Activated naive CD4-positive, alpha-beta T cell treated with anti-CD3 and anti-CD28 coated beads, Interleukin-2, amount 50 U/mL, for 16 hours (primary cell): ENCODE results near the gene PHOX2B.
"Not testable (repeated sequence)": the region's sequence is repeated elsewhere in the genome, so short reads cannot be mapped to it uniquely, and the experiment has no call there.

Source experiments
- DNase-seq: peaks from one replicate; pipeline ENCODE4 v3.0.0-alpha.2; 2020

PHOX2B gene

DNA sequence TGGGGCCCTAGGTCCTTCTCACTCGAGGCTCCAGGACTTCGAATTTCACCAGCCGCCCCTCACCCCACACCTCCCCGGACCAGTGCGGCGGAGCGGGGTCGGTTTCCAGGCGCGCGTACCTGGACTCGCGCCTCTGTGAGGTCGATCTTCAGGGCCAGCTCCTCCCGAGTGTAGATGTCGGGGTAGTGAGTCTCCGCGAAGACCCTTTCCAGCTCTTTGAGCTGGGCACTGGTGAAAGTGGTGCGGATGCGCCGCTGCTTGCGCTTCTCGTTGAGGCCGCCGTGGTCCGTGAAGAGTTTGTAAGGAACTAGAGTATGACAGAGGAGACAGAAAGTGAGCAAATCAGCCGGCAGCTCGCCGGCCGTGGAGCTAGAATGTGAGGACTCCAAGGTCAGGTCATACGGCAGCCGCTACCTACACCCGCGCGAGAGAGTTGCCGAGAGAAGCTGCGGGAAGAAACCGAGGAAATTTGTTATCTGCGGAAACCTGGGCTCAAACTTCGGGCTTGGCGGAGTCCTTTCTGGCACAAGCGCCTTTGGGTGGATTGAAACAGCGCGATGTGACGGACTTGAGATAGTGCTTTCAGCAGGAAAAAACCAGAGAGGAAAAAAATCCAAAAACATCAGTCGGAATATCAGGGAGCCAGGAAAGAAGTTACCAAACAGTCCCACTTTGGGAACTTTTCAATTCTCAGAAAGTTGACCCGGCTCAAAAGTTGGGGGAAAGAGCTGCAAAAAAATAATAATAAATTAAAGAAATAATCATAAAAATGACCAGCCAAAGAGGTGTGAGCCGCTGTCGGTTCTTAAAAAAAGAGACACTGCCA, 1.1 kb downstream of the PHOX2B start:
- no peak for DNase-seq

DNA sequence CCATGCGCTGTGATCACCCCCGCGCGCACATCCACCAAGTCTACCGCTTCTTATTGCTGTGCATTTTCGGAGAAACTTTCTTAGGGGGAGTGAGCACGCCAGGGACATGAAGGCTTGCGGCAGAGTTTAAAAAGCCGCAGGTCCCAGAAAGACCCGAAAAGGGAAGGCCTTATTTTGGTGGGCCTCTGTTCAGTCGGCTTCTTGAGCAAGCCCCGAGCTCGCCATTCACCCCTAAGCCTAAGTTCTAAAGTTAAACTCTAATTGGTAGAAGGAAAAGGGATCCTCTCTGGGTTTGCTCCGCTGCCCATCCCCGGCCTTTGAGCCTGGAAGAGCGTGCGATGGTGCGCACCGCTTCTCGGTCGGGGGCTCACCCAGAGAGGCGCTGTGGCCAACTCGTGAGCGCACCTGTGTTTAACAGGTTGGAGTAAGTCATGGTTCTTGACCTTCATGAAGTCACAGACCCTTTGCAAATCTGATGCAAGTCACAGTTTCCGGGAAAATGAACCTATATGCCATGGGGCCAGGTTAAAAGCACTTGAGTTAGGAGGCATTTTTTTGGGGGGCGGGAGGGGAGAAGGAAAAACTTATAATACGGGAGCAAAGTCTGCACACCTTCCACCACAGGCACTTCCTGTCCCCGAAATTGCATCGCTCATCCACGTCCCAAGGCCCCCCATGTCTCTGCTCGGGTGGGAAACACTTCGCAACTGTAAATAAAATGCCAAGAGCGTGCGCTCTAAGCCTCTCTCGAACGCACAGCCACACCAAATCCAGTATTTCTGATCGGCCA, 1.9 kb downstream of the PHOX2B start:
- no peak for DNase-seq

DNA sequence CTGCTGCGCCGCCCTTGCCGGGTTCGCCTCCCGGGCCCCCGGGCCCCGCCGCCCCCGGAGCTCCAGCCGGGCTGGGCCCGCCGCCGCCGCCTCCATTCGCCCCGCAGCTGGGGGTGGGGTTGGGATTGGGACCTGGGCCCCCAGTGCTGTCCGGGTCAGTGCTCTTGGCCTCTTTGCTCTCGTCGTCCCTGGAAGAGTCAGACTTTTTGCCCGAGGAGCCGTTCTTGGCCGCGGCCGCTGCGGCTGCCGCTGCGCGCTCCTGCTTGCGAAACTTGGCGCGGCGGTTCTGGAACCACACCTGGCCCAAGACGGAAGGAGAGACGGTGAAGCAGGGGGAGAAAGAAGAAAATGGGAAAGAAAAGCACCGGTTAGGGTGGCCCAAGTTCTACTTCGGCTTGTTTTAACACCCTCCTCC, 2.5 kb downstream of the PHOX2B start:
- no peak for DNase-seq

DNA sequence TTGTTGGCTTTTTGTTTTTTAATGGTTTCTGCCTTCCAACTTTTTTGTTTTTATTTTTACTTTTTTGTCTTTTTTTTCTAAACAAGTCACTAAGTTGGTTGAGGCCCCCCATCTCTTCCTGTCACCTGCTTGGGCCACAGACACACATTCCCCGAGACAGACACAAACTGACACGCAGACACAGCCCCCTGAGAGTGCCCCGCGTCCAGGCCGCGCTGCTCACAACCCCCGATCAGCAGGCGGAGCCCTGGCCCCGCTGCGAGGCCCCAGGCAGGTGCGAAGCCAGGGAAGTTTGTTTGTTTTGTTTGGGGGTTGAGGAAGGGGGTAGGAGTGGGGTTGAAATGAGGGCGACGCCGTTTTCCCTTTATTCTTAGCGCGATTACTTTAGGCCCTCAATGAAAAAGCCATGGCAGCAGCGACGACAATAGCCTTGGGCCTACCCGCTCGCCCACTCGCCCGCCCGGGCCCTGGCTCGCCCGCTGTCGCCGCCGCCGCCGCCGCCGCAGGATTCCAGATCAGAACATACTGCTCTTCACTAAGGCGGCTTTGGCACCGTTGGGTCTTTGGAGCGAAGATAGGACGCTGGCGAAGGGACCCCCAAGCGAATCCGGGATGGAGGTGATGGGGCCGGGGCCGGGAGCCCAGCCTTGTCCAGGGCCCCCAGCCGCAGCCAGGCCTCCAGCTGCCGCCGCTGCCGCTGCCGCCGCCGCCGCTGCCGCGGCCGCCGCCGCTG, 3.1 kb downstream of the PHOX2B start:
- DNase-seq = no peak

DNA sequence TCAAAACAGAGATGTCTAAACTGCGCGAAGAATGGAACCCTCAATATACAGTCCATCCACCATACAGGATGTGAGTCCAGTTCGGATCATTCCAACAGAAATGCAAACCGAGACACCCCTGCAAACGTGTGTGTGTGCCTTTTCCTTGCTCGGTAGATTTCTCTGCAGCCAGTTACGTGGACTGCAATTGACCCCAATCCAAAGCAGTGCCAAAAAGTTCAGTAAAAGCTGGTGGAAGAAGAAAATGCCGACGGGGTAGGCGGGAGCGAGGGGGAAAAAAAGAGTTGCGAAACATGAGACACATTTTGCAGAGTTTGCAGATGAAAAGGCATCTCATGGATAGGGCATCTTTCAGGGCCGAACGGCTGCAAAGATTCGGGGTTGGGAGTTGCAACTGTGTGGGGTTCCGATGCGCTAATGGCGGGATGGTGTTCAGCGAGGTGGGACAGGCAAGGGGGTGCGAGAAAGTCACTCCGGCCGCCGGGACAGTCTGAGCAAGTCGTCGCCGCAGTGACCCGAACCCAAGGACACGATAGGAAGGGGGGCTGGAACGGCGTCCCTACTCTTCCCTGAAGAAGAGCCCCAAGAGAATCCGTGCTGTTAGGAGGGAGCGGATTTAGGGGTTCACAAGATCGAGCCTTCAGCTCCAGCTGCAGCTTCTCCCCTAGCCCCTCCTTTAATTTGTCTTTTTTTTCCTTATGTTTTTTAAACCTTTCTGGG, 3.8 kb downstream of the PHOX2B start:
- DNase-seq = no peak

DNA sequence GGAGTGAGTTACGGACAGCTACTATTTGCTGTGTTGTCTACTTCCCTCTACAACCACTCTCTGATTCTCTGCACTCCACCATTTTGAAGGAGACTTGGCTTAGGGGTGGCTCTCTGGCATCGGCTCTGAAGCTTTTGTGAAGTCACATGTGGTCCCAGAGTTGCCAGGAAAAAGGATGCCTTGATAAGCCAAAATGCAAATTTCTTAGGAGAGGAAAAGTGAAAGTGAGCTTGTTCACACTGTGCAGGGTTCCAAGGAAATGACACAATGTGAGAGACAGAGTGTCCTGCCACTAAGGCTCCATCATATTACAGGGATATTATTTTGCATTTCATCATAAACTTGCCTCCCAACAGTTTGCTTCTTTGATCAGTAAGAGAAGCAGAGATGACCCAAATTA, 7.2 kb downstream of the PHOX2B start:
- no peak for DNase-seq

DNA sequence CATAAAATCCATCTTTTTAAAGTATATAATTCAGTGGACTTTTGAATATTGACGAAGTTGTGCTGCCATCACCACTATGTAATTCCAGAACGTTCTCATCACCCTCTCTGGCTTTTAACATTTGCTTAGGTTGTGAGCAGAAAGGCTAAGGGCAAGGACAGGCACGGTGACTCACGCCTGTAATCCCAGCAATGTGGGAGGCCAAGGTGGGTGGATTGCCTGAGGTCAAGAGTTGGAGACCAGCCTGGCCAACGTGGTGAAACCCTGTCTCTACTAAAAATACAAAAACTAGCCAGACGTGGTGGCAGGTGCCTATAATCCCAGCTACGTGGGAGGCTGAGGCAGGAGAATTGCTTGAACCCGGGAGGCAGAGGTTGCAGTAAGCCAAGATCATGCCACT, 11.0 kb downstream of the PHOX2B start:
- not testable (repeated sequence) for DNase-seq

DNA sequence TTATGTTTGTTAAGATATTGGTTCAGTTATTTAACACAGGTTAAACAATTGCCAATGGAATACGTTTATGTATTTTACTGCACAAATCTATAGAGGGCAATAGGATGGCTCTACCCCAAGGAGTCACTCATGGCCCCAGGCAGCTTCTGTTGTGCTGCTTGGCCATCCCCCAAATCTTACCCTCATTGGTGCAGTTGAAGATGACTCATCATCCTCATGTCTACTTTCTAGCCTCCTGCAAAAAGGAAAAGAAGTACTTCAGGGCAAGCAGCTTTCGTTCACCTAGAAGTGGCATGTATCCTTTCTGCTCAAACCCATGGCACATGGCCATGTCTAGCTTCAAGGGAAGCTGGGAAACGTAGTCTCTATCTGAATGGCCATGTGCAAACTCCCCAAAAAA, 14.2 kb downstream of the PHOX2B start:
- DNase-seq = no peak

DNA sequence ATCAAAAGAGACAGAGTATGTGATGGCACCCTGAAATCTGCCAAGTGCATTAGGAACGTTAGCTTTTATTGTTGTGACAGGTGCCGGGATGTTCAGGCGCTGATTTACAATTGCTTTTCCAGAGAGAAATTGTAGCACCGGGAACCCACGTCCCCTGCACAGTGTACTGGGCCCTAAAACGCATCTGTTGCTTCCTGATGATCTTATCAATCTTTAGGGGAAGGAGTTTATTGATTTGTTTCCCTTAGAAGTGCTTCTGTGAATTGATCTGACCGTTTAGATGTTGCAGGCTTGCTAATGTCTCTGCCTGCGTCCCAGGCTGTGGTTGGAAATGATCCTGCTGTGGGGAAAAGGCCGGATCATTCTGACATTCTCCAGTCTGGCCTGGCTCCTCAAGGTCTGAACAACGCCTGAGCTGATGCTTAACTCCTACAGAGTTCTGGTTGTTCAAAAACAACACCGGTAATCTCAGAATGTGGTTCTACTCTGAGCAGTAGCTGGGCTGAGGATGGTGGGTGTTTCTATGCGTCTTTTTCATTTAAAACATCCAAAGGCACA, 16.9 kb downstream of the PHOX2B start:
- no peak for DNase-seq

DNA sequence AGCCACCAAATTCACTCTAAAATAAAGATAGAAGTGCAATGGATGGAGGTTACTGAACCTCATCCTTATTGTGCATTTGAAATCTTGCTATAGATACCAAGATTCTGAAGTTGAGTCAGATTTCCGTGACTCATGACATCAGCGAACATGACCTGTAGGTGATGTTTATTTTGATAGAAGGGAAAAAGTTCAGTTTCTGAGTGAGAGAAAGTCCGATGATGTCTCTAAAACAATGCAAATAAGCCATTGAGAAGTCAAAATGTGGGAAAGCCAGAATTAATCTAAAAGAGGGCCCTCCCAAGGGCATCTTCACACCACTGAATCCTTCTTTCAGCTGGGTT, 20.0 kb downstream of the PHOX2B start:
- no peak for DNase-seq

DNA sequence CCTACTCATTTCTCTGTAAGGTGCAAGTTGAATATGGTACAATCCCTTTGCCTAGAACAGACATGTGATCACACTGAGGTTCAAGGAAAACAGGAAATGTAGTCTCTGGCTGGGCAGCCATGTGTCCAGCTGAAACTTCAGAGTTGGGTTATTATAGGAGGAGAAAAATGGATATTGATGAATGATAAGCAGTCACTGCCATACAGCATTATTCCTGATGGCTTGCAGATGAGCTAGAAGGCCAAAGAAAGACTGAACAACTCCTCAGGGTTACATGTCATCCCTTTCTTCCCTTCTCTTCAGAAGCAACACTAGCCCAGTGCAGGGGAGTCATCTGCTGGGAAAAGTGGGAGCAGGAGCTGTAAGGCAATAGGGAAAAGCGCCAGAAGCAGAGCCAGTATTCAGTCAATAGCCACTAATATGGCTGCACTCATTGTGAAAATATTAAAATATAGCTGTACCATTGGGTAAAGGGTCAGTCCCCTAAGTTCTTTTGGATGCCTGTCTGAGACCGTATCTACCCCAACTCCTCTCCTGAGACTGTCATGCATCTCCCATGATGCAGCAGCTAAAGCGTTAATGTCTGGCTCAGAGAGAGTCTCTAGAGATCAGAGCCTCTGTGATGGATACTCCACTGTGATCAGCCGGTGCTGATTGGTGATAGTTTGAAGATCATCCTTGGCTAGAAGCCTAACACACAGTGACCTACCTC, 20.5 kb downstream of the PHOX2B start:
- no peak for DNase-seq

DNA sequence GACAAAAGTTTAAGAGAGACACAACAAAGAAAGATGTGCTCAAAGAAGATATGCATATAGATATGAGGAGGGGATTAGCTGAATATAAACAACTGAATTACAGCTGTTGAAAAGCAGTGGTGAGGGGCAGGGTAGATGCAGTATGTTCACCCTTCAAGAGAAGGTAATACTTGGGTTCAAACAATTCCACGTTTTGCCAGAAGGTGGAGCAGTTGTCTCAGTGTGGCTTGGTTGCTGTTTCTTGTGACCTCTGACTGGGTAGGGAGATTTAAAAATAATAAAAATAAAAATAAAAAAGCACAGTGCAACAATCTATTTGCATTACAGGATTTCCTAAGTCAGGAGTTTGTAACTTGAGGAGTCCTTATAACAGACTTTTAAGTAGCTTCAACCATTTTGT, 23.3 kb downstream of the PHOX2B start:
- no peak for DNase-seq

DNA sequence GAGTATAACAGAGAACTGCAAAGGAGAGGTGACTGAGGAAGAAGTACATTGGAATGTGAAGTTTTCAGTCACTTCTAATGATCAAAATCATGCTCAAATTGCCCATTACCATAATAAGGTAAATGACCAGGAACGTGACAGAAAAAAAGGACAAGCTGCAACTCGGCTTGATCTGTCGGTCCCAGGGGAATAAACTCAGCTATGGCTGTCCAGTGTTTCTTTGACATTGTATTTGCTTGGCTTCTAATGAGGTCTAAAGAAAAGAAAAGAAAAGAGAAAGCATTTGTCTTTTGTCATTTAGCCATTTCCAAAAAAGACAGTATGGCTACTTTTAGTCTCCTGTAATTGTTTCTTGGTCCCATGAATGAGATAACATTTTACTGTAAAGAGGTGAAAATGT, 25.2 kb downstream of the PHOX2B start:
- DNase-seq = no peak

DNA sequence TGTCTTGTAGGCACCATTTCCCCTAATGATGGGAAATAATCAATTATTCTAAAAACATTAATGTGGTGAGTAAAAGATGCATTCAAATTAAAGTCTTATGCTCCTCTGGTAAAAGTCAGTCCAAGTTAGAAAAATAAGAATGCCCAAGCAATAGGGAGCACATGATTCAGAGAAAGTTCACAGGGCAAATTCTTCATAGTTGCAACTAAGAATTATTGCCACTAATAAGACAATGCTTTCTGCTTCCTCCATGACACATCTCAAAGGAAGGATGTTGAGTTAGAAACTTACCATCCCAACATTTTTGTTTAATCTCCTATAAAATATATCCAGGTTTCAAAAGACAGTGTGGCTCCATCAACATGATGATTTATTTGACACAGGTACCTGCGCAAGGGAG, 26.3 kb downstream of the PHOX2B start:
- DNase-seq = no peak

DNA sequence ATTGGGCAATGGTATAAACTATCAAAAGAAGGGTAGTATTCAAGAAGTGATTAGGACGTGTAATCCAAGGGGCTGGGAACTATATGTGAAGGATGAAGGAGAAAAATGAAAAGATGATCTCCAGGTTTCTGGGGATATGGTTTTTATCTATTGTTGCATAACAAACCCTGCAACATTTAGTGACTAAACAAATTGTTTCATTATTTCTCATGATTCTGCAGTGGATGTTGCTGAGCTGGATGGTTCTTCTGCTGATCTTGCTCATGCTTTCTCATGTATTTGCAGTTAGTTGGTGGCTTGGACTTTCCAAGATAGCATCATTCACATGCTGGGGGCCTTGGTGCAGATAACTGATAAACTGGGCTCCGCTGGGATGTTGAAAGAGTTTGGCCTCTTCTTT, 29.1 kb downstream of the PHOX2B start:
- DNase-seq = no peak

DNA sequence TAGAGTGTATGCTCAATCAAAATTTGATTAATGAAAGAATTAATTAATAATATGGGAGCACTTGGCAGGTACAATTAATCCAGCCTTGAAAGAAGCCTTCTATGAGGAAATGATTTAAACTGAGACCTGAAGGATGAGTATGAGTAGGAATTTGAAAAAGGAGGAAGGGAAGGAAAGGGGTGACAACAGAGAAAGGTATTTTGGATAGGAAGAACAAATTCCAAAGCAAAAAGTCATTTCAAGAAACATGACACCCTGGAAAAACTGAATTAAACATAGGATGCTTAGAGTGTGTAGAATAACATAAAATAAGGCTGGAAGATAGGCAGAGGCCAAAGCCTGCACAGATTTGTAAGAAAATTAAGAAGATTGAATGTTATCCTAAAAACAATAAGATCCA, 29.6 kb downstream of the PHOX2B start:
- DNase-seq = no peak

DNA sequence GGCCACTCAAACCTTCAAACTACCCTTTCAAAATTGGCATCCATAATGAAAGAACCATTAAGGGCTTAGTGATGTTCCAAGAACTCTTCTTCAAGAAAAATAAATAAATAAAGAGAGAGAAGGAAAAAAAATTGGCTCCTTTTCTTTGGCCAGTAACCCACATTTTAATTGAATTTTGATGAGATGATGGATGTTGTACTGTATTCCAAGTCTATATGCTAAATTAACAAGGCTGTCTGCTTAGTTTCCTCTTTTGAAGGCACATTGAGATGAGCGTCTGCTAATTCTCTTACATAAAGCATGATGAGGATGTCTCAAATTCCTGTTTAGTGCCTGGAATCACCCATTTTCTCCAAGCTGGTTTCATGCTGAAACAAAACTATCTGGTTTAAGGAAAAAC, 33.4 kb downstream of the PHOX2B start:
- DNase-seq = no peak

DNA sequence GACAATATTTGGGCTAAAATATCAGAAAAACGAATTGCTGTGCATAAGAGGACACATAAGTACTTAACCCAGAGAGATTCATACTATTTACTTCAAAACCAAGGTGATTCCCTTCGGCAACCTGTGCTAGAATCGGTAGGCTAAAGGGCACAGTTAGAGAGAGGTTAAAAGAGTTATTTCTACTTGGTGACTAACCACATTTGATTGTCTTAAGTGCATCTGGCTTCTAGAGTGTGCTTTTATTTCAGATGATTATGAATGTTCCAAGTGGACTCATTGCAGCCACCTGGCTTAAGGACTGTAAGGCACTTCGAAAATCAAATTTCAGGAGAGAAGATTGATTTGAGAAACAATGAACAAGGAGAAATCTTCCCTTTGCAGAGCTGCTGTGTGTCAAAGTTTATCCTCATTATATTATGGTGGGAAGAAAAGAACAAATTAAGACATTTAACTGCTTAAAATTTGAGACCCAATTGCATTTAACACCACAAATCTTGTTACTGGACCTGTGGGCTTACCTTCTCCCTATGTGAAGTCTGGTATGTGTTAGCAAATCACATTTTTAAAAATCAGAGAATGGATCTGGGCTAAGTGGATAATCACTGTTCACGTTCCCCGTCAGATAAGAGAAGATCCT, 34.0 kb downstream of the PHOX2B start:
- DNase-seq = no peak

DNA sequence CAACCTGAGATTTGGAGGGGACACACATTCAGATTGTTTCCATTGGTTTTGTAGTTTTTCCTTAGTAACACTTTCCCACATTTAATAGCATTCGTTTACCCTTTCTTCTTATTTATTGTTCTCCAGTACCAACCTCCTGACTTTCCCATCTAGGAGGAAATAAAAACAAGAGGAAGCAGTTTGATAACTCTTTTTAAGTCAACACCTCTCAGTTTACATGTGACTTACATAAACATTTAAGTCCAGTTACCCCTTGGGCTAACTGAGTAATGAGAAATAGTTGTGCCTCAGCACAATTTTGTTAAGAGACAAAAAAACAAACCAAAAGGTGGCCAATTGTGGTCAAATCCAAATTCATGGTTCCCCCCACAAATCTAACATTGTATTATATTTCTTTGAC, 34.8 kb downstream of the PHOX2B start:
- no peak for DNase-seq

DNA sequence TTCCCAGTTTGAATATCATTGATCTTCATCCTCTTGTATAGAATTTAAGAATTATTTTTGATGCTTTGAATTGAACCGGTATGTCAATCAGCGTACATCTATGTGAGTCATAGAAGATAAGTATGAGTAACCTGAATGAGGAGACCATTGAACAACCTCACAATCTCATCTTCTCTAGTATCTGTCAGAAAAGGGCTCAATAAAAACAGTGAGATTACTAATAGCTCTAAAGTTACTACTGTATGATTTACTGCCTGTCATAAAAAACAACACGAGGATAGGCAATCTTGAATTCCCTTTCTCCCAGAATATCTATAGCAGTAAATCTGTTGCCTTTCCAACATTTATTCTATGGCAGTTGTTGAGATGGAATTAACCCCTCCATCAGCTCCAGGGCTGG, 36.1 kb downstream of the PHOX2B start:
- DNase-seq = no peak

DNA sequence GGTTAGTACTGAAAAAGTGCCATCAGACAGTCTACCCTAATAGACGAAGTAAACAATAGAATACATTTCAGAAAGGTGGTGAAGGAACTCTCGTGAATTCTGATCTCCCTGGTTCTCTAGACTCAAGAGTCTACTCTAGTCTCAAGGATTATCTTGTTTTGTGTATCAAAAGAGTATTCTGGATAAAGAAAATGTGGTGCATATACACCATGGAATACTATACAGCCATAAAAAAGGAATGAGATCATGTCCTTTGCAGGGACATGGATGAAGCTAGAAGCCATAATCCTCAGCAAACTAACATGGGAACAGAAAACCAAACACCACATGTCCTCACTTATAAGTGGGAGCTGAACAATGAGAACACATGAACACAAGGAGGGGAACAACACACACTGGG, 36.9 kb downstream of the PHOX2B start:
- DNase-seq = not testable (repeated sequence)
